ENCODE measurements around the gene TOR3A. TPM values are rescaled to one million over a fixed set of nuclear protein-coding genes. Genes with fewer than 3 reads are reported as not detected.

The TOR3A gene
- total RNA-seq, 1 donor from 2014 or later: 14.5 TPM

DNA sequence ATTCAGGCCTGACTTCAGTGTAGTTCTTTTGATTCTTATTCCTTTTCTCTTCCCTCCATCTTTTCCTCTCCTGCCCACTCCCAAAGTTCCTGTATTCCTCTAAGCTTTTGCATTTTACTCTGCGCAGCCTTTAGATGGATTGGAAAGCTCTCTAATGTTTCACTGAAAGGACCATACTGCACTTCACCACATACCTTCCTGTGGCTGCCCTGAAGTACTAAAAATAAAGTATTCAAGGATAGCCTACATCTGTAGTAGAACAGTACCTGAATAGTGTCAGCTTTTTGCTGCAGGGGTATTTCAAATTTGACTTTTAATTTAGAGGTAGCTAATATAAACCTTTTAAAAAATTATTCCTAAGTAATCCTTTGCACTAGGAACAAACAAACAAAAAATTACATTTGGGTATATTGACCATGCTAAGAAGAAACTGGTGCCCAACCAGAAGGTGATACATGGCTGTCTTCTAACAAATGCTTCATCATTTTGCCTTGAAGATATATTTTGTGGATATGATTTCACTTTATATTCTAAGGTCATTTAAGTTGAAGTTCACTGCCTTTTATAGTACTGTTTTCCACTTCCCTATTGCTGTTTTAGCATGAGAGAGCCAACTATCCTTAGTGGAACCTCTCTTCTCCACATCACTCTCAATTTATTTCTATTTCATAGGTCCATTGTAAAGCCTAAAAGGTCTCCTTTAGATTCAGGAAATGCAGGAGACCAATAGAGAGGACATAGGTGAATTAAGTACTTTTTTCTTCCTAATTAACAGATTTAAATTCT, 33.3 kb upstream of the TOR3A start:
- Mint-ChIP-seq H3K9me3 (ENCODE audit: unreplicated experiment) (no peaks in the 10 kb centered on the region), H3K36me3 (ENCODE audit: low read depth, unreplicated experiment) (peaks cover 5% of the 10 kb centered on the region), H3K27ac (ENCODE audit: unreplicated experiment) (no peak overlapping the region), H3K4me3 (ENCODE audit: unreplicated experiment) (no peak overlapping the region), H3K4me1 (ENCODE audit: low read depth, unreplicated experiment) (peaks cover 15% of the 10 kb centered on the region), H3K27me3 (ENCODE audit: low read depth, unreplicated experiment) (no peaks in the 10 kb centered on the region)
- H3K36me3 ChIP-seq (ENCODE audit: insufficient read depth, low read length): peaks cover 2% of the 10 kb centered on the region
- H3K9me3 ChIP-seq (ENCODE audit: insufficient read depth, low read depth, low read length): no peaks in the 10 kb centered on the region
- H2AFZ ChIP-seq (ENCODE audit: low read depth, low read length): no peak overlapping the region
- H3K4me2 ChIP-seq (ENCODE audit: low read length): no peak overlapping the region
- FAIRE-seq (no peak), DNase-seq (ENCODE audit: low read depth) (no peak)
- H3K27me3 ChIP-seq (ENCODE audit: insufficient read depth, low read length): no peaks in the 10 kb centered on the region
- TF ChIP-seq, protein P1, sequence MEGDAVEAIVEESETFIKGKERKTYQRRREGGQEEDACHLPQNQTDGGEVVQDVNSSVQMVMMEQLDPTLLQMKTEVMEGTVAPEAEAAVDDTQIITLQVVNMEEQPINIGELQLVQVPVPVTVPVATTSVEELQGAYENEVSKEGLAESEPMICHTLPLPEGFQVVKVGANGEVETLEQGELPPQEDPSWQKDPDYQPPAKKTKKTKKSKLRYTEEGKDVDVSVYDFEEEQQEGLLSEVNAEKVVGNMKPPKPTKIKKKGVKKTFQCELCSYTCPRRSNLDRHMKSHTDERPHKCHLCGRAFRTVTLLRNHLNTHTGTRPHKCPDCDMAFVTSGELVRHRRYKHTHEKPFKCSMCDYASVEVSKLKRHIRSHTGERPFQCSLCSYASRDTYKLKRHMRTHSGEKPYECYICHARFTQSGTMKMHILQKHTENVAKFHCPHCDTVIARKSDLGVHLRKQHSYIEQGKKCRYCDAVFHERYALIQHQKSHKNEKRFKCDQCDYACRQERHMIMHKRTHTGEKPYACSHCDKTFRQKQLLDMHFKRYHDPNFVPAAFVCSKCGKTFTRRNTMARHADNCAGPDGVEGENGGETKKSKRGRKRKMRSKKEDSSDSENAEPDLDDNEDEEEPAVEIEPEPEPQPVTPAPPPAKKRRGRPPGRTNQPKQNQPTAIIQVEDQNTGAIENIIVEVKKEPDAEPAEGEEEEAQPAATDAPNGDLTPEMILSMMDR (IDR thresholded peaks at IDR 0.05; ENCODE audit: insufficient read depth, low read depth, low read length): no peak
- H3K4me1 ChIP-seq (ENCODE audit: insufficient read depth, low read length): peaks cover 9% of the 10 kb centered on the region
- H3K4me3 ChIP-seq (ENCODE audit: insufficient read depth, low read depth, low read length): no peak overlapping the region
- H3K79me2 ChIP-seq (ENCODE audit: insufficient read depth, low read length): peaks cover 8% of the 10 kb centered on the region
- peaks cover 15% of the 10 kb centered on the region for H4K20me1 ChIP-seq (ENCODE audit: insufficient read depth, low read length)
- no peak overlapping the region for H3K27ac ChIP-seq (ENCODE audit: low read depth, low read length)
- no peak overlapping the region for H3K9ac ChIP-seq (ENCODE audit: low read length)

DNA sequence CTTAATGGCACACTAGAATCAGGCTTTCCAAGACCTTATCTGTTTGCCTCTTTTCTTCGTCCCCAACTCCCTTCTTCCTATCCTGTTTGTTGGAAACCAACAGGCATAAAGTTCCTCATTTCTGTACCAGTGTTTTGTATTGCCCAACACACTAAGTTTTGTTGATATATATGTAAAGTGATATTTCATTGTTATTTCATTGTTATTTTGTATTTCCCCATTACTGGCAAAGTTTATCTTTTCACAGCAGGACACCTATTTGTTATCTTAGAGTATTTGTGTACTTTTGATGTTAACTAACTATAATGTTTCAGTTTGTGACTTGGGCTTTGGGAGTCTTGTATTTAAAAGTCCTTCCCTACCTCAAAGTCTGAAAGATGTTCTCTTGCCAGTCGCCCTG, 29.1 kb upstream of the TOR3A start:
- no peak for DNase-seq (ENCODE audit: low read depth)
- no peak overlapping the region for H3K27ac Mint-ChIP-seq (ENCODE audit: unreplicated experiment)
- no peaks in the 10 kb centered on the region for H3K4me1 ChIP-seq (ENCODE audit: insufficient read depth, low read length)
- H3K36me3 ChIP-seq (ENCODE audit: insufficient read depth, low read length): no peaks in the 10 kb centered on the region
- H4K20me1 ChIP-seq (ENCODE audit: insufficient read depth, low read length): peaks cover under 1% of the 10 kb centered on the region
- no peak overlapping the region for H3K4me2 ChIP-seq (ENCODE audit: low read length)
- no peak overlapping the region for H3K4me3 Mint-ChIP-seq (ENCODE audit: unreplicated experiment)
- H3K79me2 ChIP-seq (ENCODE audit: insufficient read depth, low read length): no peaks in the 10 kb centered on the region
- H3K4me1 Mint-ChIP-seq (ENCODE audit: low read depth, unreplicated experiment): peaks cover 10% of the 10 kb centered on the region
- no peak overlapping the region for H2AFZ ChIP-seq (ENCODE audit: low read depth, low read length)
- no peaks in the 10 kb centered on the region for H3K27me3 Mint-ChIP-seq (ENCODE audit: low read depth, unreplicated experiment)
- no peaks in the 10 kb centered on the region for H3K27me3 ChIP-seq (ENCODE audit: insufficient read depth, low read length)
- H3K36me3 Mint-ChIP-seq (ENCODE audit: low read depth, unreplicated experiment): peaks cover 18% of the 10 kb centered on the region
- H3K9me3 ChIP-seq (ENCODE audit: insufficient read depth, low read depth, low read length): no peaks in the 10 kb centered on the region
- no peak overlapping the region for H3K4me3 ChIP-seq (ENCODE audit: insufficient read depth, low read depth, low read length)
- TF ChIP-seq EZH2 (IDR thresholded peaks at IDR 0.05; ENCODE audit: insufficient read depth, low read length): no peak
- TF ChIP-seq, protein P1 (IDR thresholded peaks at IDR 0.05; ENCODE audit: insufficient read depth, low read depth, low read length): no peak
- H3K27ac ChIP-seq (ENCODE audit: low read depth, low read length): no peak overlapping the region
- no peak overlapping the region for H3K9ac ChIP-seq (ENCODE audit: low read length)
- no peak for FAIRE-seq
- H3K9me3 Mint-ChIP-seq (ENCODE audit: unreplicated experiment): no peaks in the 10 kb centered on the region

DNA sequence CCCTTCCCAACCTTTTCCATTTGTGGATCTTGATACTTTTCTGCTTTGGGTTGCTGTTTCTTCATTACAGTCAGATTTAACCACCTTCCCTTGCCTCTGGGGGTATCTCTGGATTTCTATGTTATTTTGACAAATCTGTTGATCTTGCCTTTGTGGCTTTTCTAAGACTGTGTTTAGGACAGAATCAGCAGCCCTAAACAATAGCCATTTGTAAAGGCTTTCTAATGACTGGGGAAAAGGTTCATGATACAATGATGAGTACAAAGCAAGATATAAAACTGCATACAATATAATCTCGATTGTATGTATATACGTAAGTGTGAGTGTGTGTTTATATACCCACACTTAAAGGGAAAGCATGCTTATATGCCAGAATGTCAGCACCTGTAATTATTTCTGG, 28.4 kb upstream of the TOR3A start:
- Mint-ChIP-seq H3K36me3 (ENCODE audit: low read depth, unreplicated experiment) (peaks cover 18% of the 10 kb centered on the region), H3K9me3 (ENCODE audit: unreplicated experiment) (no peaks in the 10 kb centered on the region), H3K27me3 (ENCODE audit: low read depth, unreplicated experiment) (no peaks in the 10 kb centered on the region), H3K4me3 (ENCODE audit: unreplicated experiment) (no peak overlapping the region), H3K27ac (ENCODE audit: unreplicated experiment) (no peak overlapping the region), H3K4me1 (ENCODE audit: low read depth, unreplicated experiment) (peaks cover 9% of the 10 kb centered on the region)
- Histone ChIP-seq H3K4me1 (ENCODE audit: insufficient read depth, low read length) (peaks cover 4% of the 10 kb centered on the region), H3K9me3 (ENCODE audit: insufficient read depth, low read depth, low read length) (no peaks in the 10 kb centered on the region), H3K27ac (ENCODE audit: low read depth, low read length) (no peak overlapping the region), H3K4me3 (ENCODE audit: insufficient read depth, low read depth, low read length) (no peak overlapping the region), H3K27me3 (ENCODE audit: insufficient read depth, low read length) (no peaks in the 10 kb centered on the region), H3K79me2 (ENCODE audit: insufficient read depth, low read length) (no peaks in the 10 kb centered on the region), H3K9ac (ENCODE audit: low read length) (no peak overlapping the region), H3K36me3 (ENCODE audit: insufficient read depth, low read length) (no peaks in the 10 kb centered on the region), H3K4me2 (ENCODE audit: low read length) (no peak overlapping the region), H4K20me1 (ENCODE audit: insufficient read depth, low read length) (no peaks in the 10 kb centered on the region), H2AFZ (ENCODE audit: low read depth, low read length) (no peak overlapping the region)
- FAIRE-seq: no peak
- TF ChIP-seq, protein P1 (IDR thresholded peaks at IDR 0.05; ENCODE audit: insufficient read depth, low read depth, low read length): no peak
- no peak for TF ChIP-seq EZH2 (IDR thresholded peaks at IDR 0.05; ENCODE audit: insufficient read depth, low read length)
- no peak for DNase-seq (ENCODE audit: low read depth)
